ENCODE data around the gene CAMK1D.
A peak's percentile ranks its signal among the peaks of the same experiment; 100 is the strongest.
"Not testable (repeated sequence)": the region's sequence is repeated elsewhere in the genome, so short reads cannot be mapped to it uniquely, and the experiment has no call there.

The CAMK1D gene

DNA sequence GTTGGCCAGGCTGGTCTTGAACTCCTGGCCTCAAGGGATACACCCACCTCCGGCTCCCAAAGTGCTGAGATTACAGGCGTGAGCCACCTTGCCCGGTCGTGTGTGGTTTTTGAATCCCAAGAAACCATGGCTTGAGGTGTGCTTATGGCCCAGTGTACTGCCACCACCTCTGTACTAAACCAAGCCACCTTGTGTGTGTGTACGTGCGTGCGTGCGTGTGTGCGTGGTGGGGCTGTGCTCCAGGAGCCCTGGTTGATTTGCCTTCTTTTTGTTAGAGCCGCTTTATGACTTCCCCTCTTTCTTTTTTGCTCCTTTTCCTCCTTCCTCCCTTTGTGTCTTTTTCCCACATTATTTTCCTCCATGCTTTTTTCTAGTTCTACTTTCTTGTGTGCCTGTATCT lies 121.4 kb downstream of the CAMK1D start:
- no peak for DNase-seq

DNA sequence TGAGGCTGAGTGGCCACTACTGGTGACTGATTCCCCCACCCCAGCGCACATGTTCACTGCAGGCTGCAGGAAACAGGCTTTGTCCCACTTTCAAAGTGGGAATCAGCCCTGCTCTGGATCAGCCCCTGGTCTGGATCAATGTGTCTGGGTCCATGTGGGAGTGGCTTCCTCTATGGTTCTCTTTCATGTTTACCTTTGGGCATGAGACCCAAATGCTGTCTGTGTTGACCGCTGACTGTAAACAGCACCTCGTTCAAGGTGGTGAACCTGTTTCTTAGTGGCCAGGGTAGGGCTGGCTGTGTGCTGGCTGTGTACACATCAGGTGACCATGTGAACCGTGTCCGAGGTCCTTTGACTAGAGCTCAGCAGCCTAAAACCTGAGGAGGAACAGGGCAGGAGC lies 121.8 kb downstream of the CAMK1D start:
- no peak for DNase-seq

DNA sequence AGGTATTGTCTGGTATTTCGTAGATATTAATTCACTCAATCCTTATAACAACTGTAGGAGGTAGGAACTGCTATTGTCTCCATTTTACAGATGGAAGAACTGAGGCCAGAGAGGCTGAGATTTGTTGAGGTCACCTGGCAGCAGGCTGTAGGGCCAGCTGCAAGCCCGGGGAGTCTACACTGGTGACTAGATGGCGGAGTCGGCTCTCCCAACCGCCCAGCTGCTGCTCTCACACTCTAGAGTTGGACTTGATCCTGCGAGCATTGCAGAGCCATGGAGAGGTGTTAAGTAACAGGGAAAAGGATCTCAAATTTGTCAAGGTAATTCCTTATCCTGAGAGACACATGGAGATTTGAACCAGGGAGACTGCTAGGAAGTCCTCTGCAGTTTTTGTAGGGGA lies 124.1 kb downstream of the CAMK1D start:
- DNase-seq, result no peak

DNA sequence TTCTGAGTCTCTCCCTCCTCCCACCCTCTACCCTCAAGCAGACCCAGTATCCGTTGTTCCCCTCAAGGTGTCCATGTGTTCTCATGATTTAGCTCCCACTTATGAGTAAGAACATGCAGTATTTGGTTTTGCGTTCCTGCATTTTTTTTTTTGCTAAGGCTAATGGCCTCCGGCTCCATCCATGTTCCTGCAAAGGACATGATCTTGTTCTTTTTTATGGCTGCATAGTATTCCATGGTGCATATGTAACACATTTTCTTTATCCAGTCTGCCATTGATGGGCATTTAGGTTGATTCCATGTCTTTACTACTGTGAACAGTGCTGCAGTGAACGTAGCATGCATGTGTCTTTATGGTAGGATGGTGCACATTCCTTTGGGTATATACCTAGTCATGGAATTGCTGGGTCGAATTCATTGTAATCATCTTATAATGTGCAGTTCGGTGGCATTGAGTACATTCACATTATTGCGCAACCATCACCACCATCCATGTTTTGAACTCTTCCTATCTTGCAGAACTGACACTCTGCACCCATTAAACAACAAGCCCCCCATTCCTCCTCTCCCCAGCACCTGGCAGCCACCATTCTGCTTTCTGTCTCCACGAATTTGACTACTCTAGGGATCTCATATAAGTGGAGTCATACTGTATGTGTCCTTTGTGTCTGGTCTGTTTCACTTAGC lies 125.5 kb downstream of the CAMK1D start:
- DNase-seq, result no peak

DNA sequence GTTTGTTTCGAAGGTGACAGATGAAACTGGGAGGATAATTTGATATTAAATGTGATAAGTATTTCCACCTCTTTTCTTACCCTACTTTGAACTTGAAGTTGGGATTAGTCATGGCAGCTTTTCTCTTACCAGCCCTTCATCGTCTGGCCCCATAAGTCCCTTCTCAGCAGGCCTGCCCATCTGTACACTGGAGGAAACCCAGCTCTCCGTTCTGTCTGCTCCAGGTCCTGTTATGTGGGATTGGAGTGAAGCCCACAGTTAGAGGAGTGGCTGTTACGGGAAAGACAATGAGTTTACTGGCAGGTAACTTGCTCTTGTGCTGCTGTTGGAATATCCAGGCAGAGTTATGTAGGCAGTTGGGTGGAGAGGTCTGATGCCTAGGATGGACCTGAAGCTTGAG lies 127.3 kb downstream of the CAMK1D start:
- DNase-seq, result no peak

DNA sequence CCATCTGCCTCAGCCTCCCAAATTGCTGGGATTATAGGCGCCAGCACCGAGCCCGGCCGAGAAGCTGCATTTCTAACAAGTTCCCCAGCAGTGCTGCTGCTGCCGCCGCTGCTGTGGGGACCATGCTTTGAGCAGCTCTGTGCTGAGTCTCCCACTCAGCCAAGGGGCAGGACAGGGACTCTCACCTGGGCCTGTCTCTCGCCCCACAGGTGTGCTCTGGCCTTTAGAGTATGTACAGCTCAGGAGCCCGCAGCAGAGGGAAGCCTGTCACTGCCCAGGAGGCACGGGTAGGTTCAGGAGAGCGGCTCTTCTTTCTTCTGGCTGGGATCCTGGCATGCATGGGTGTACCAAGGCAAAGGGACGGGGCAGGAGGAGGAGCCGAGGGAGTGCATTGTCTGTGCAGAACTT lies 130.1 kb downstream of the CAMK1D start:
- no peak for DNase-seq

DNA sequence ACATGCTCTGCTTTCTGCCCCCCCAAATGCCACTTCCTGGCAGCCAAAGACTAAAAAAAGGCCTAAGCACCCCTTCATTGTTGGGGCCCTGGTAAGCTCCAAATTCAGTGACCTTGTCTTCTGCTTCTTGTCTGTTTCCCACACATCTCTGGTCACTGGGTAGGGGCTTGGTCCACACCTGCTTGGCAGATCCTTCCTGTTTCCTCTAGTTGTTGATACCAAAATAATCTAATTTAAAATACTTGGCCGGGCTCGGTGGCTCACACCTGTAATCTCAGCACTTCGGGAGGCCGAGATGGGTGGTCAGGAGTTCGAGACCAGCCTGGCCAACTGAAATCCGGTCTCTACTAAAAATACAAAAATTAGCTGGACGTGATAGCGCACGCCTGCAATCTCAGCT lies 130.6 kb downstream of the CAMK1D start:
- no peak for DNase-seq

DNA sequence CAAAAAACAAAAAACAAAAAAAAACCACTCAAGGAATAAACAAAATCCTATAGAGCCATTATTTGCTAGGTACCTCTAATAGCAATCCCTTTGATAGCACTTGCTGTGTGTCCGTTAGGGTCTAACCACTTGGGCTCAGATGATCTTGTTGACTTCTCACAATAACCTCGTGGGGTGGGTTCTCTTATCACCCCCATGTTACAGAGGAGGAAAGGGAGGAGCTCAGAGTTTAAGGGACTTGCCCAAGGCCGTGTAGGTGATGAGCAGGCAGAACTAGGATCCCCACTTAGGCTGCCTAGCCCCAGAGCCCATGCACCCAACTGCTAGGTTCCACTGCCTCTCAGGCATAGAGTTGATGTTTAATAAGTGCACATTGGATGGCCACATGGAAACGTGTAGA lies 131.1 kb downstream of the CAMK1D start:
- no peak for DNase-seq

DNA sequence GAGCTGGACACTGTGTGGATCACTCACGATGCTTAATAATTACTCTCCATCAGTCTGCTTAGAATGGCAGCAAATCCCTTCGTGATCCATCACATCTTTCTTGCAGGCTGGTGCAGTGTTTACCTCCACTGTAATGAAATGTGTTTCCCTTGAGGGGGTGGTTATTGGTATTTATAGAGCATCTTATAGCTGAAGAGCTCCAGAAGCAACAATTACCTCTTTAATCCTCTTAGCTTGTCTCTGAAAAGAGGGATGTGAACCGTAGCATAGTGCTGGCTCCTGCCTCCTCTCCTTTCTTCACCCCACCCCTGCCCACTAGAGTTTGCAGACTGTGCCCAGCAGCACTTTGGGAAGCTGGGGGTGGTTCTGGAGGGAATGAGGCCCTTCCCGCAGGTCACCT lies 132.6 kb downstream of the CAMK1D start:
- no peak for DNase-seq

DNA sequence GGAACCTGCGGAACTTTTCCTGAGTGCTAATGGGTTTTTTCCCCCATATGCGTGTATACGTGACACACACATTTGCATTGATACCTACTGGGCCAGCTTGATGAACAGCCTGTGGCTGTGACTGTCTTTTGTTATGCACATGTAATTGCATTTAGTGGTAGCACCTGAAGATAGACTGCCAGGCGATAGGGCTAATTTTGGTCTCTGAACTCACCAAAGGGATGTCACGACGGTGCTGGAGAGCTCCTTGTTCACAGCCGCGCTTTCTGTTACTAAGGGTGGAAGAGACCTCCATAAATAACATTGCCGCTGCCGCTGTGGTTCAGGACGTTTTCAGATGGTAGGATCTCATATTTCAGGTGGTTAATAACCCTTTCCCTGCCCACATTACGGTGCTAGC lies 133.2 kb downstream of the CAMK1D start:
- DNase-seq, result no peak

DNA sequence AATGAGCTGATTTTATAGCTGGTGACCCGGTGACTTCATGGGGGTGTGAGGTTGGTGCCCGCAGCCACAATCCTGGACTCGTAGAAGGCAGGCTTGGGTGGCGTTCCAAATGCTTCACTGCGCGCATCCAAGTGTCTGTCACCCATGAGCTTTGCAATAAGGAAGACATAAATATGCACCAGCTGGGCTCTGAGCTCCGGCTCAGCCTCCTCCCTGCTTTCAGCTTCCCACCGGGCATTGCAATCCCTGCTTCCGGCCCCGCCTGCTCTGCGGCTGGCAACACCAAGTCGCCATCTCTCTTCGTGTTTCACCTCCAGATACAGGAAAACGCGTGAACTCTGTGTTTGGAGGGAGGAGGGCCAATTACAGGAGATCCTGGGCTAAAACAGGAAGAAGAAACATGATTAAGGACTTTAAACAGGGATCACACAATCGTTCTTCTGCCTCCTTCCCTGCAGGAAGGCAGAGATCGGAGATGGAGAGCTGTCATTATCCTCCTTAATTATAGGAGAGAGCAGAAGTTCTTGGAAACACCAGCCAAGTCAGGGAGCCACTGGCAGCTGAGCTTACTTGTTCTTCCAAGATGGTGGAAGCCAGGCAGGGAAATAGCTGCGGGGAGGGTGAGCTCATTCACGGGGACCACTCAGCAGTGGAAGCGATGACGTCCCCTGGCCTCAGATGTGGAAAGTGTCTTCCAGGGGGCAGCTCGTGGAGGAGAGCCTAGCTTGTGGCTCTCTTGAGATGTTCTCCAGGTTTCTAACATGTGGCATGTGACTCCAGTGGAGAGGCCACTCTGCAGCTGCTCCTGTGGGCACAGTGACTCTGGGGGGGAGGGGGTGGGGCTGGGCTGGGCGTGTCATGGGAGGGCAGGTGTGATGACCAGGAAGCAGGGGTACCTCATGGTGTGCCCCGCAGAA lies 134.9 kb downstream of the CAMK1D start:
- DNase-seq, result no peak

DNA sequence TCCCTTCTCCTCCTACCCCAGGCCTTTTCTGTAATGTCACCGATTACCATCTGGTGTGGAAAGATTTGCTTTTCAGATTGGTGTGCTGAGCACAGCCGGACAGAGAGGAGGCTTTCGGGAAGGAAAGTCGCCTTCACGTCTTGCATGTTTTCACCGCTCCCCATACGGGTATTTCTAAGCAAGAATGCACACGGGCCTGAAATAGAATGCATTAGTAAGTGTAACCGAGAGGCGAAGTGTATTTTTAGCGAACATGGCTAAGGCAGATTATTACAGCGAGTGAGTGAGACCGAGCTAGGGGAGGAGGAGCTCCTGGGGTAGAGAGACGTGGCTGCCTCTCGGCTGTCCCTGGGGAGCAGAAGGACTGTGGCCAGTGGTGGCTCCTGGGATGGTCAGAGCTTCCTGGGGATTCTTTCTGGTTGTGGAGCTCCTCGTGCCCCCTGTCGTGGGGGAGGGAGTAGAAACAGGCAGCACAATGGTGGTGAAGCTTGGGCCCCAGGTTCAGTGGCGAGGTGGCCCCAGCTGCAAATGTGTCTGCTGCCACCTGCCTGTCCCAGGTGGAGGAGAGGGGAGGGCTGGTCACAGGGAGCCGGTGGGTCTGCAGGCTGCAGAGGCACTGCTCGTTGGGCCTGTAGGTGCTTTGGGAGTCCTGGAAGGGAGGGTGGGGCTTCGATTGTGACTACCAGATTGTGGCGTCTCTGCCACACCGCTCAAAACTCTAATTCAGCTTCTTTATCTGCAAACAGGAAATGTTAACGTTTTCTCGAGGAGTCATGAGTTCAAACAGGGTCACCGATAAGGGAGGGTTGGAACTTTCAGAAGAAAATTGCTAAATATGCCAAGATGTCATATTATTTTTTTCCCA lies 135.8 kb downstream of the CAMK1D start:
- peak; percentile 51 for DNase-seq

DNA sequence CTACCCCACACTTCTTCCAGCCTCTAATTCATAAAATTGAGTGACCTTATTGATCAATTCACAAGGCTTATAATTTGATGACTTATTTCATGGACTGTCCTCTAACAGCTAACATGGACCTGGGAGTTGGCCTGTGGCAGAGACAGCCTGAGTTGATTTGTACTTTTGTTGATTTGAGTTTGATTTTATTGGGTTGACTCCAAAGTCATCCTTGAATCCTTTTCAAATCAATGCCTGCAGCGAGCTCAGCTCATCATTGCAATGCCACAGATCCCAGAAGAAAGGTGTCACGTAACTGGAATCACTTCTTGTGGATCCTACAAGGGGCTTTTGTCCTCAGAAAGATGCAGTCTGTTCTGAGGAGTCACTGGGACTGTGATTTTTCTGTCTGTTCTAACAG lies 138.0 kb downstream of the CAMK1D start:
- no peak for DNase-seq

DNA sequence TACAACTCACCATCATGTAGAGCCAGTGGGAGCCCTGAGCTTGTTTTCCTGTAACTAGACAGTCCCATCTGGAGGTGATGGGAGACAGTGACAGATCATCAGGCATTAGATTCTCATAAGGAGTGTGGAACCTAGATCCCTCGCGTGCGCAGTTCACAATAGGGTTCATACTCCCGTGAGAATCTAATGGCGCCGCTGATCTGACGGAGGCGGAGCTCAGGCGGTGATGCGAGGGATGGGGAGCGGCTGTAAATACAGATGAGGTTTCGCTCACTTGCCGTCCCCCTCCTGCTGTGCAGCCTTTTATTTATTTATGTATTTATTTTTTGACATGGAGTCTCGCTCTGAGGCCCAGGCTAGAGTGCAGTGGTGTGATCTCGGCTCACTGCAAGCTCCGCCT lies 139.3 kb downstream of the CAMK1D start:
- no peak for DNase-seq

DNA sequence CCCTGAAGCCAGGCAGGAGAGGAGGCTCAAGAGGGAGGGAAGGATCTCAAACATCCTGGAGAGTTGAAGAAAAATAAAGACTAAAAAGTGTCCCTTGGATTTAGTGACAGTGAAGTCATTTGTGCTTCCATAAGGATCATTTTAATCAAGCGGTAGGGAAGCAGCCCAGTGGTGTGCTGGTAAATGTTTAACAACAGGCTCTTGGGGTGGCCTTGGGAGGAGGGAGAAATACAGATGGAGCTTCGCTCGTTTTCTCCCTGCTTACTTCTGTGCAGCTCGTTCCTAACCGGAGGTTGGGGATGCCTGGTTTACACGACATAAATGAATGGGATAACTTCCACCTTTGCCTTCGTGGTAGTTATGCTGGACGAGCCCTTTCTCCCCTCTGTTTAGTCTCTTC lies 140.0 kb downstream of the CAMK1D start:
- no peak for DNase-seq

DNA sequence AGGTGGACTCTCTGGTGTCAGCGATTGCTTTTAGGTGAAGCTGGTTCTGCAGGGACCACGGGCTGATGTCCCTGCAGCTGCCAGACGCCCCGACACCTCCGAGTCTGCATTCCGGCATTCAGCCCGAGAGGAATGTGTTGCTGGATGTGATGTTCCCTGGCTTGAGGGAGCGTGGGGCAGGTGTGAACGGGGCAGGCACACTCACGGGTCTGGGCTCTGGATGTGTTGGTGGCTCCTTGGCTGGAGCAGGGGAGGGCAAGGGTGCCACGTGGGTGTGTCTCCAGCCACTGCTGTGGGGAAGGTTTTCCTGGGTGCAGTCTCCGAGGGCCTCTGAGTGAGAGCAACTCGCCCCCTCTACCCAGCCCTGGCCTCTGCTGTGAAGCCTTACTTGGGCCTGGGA lies 140.5 kb downstream of the CAMK1D start:
- no peak for DNase-seq

DNA sequence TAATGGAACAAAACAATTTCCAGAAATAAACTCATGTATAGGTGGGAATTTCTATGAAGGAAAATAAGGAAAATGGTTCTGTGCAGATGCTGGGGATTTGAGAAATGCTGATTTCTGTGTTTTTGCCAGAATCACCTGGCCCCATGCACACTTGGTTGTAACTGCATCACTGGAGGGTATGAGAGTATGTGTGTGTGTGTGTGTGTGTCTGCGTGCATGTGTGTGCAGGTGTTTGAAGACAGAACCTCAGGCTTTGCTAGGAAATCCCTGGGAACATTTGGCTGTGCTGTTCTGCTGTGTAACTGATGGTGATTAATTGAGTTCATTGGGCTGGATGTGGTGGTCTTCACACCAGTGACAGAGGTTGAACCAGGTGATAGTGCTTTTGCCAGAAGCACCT lies 141.6 kb downstream of the CAMK1D start:
- no peak for DNase-seq

DNA sequence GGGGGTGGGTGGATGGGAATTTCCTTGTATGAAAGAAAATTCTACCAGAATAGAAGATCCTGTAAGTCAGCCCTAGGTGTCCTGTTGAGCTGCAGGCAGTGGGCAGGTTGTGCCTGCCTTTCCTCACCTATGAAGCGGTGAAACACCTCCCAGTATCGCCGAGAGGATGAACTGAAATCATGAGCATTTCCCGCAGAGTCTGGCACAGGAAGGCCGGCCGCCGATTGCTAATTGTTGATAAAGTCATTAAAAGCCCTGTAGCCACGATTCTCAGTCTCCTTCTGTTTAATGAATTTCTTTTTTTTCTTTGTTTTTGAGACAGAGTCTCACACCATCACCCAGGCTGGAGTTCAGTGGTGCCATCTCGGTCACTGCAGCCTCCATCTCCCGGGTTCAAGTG lies 142.1 kb downstream of the CAMK1D start:
- DNase-seq, result no peak

DNA sequence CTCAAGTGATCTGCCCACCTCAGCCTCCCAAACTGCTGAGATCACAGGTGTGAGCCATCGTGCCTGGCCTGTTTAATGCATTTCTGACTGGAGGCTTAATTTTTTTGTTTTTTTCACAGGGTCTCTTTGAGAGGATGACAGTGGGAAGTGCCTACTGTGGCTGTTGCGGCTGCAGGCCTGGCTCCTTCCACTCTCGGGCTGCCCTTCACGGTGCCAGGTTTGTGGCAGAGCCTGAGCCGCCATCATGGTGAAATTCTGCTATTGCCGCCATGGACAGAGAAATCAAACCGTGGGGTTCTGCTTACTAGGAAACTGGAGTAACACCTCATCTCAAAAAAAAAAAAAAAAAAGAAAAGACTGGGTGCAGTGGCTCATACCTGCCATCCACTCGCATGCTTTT lies 142.7 kb downstream of the CAMK1D start:
- DNase-seq, result no peak

DNA sequence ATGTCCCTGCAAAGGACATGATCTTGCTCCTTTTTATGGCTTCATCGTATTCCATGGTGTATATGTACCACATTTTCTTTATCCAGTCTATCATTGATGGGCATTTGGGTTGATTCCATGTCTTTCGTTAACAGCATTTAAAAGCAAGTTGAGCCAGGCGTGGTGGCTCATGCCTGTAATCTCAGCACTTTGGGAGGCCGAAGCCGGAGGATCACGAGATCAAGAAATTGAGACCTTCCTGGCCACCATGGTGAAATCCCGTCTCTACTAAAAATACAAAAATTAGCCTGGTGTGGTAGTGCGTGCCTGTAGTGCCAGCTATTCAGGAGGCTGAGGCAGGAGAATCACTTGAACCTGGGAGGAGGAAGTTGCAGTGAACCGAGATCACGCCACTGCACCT lies 147.7 kb downstream of the CAMK1D start:
- not testable (repeated sequence) for DNase-seq

DNA sequence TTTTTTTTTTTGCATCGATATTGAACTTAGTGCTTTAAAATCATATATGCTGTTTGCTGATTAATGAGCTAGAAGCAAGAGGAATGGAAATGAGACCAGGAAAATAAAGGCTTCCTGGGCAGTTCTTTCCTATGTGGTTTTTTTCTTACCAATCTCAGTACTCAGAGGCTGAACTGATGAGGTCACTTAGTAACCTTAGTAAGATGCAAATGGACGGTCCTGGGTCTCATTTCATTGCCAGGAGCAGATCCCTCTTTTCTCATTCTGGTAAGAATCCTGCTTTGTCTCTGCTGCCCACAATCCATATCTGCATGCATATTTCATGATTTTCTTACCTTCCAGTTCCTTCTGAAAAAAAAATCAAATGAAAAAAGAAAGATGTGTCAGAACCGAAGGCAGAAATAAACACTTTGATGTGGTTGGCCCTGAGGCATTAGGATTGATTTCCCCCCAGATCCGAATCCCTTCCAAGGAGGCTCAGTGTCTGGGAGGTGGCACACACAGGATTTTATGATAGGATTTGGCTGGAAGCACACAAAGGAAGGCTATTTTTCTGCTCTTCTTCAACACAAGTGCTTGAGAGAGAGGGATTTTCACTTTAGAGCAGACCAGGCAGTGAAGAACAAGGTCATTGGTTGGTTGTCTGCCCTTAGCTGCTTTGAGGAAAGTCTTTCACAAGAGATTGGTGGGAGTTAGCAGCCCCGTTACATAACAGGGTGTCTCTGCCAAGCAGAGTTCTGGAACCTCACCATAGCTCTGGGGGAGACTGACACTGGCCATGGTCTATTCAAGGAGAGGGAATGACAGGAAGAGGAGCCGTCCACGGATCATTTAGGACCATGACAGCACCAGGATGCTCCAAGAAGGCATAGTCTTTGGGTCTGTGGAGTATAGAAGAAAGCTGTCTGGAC lies 150.0 kb downstream of the CAMK1D start:
- DNase-seq, result no peak

Measured in CD4-positive, alpha-beta T cell treated with Interleukin-17A for 4 hours (primary cell).